Peyer's patch (tissue), 4 donors: ENCODE measurements around the gene CLCN2.

Source experiments
- CTCF ChIP-seq, 6 experiments: fragments of 450-650 bp in 4 of 6; fragments of 200-600 bp in 2 of 6; sonication (generic) in 1 of 6; IDR thresholded peaks; one replicate each; pipeline ENCODE4 v1.5.1; 2017 to 2019; ENCODE audit warnings: antibody characterized with exemption in 6 of 6, mild to moderate bottlenecking in 3 of 6, moderate library complexity in 1 of 6
- POLR2A ChIP-seq, 2 donors: fragments of 450-650 bp; IDR thresholded peaks; one replicate each; pipeline ENCODE4 v1.5.1; 2017; ENCODE audit warnings: antibody characterized with exemption in 2 of 2, mild to moderate bottlenecking in 2 of 2, moderate library complexity in 2 of 2

GRCh38 chr3:184352897-184353545, 8.4 kb downstream of the CLCN2 start:
- no peak for TF ChIP-seq CTCF (IDR thresholded peaks at IDR 0.05)
- TF ChIP-seq POLR2A (IDR thresholded peaks at IDR 0.05) = no peak
